ENCODE data around the gene PRKCI.
"Not testable (repeated sequence)": the region's sequence is repeated elsewhere in the genome, so short reads cannot be mapped to it uniquely, and the experiment has no call there.

PRKCI gene

DNA sequence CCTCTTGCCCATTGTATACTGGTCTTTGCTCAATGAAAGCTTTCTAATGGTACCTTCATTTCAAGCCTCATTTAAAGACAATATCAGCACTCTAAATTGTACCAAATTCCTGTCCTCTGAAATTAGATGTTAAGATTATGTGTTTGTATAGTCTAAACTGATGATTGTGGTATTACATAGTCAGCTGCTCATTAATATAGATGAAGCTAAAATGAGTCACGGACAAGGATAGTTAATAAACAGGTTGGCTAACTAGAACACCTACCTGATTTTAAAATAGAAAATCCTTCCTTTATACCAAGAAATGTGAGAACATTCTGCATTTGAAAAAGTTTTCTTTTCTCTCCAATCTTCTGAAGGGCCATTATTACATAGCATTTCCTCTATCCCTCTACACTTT is 2.9 kb downstream of the PRKCI start:
- FAIRE-seq = no peak

DNA sequence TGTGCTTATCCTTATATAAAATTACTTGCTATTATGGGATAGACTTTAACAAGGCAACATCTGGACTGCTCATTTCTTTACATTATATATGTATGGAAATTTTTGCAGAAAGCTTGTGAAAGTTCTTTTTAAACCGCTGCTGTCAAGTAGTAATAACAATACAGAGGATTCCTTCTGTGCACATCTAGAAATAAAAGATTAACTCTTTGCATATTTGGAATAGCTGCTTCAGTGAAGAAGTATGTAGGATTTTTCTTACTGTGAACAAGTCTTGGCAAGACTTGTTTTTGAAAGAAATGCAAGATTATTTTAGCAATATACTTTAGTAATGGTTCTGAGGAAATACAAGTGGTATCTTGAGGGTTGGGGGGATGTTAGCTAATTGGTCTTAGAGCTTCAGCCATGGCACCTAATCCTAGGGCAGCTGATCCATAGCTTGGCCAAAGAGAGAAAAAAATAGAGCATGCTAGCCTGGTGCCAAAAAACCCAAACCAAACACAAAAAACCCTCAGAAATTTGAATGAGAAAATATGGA is 4.3 kb downstream of the PRKCI start:
- no peak for FAIRE-seq

DNA sequence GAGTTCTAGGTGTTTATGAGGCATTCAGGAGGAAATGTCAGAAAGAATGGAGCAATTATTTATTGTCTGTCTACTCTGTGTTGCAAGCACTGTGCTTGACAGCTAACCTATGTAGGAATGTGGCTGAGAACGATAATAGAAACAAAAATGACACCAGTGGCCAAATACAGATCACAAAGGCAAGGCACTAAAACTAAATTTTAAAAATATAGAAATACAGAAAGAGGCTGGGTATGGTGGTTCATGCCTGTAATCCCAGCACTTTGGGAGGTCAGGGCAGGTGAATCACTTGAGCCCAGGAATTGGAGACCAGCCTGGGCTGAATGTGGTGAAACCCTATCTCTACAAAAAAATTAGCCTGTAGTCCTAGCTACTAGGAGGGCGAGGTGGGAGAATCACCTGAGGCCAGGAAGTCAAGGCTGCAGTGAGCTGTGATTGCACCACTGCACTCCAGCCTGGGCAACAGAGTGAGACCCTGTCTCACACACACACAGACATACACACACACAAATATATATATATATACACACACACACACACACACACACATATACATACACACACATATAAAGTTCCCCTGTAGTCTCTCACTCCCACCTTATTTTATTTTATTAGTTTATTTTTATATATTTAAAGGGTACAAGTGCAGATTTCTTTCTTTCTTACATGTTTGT is 6.0 kb downstream of the PRKCI start:
- FAIRE-seq = no peak

DNA sequence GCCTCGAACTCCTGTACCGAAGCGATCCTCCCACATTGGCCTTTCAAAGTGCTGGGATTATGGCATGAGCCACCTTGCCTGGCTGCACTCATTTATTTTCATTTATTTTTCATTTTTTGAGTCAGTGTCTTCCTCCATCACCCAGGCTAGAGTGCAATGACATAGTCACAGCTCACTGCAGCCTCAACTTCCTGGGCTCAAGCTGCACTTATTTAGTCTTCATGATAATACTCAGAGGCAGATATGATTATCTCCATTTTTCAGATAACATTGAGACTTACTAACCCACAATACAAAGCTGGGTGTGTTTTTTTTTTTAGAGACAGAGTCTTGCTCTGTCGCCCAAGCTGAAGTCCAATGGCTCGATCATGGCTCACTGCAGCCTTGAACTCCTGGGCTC is 10.0 kb downstream of the PRKCI start:
- FAIRE-seq = no peak

DNA sequence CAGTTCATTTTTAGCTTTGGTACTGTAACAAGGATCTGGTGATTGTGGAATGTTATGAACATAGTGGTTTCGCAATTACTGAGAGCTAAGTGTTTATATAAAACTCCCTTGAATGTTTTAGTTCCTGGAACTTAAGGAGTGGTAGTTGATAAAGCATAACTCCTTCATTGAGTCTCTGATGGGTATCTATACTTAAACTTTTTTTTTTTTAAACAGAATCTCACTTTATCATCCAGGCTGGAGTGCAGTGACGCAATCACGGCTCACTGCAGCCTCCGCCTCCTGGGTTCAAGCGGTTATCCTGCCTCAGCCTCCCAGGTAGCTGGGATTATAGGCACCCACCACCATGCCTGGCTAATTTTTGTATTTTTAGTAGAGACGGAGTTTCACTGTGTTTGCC is 11.3 kb downstream of the PRKCI start:
- FAIRE-seq = no peak

DNA sequence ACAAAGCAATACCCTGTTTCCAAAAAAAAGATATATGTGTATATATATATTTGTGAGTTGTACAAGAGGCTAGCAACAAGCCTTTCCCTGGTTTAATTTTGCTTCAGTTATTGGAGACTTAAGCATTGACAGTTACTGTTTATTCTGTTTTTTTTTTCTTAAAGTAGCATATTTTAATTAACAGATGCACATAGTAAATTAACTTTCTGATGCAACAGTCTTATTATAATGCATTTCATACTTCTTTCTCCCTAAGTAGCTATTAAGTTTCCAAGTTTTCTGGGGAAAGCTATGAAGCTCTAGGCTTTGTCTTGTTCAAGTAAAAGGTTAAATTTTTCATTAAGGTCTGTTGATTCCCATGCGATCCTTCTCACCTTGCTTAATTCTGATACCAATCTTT is 17.9 kb downstream of the PRKCI start:
- FAIRE-seq = no peak

DNA sequence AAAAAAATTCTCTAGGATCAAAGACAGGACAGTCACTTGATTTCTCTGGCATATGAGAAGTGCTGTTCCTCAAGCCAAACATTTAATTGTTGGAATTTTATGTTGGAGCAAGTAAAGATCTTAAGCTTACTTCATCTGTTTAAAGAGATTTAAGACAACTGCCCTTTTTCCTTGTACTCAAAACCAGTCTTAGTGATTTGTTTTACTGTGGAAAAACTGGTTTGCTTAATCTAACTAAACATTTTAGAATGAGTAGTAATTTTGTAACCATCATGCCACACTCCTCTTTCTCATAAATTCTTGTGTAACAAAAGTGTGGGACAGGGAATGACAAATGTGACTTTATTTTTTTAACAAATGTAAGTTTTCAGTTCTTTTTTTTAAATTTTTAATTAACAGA is 18.4 kb downstream of the PRKCI start:
- FAIRE-seq = no peak

DNA sequence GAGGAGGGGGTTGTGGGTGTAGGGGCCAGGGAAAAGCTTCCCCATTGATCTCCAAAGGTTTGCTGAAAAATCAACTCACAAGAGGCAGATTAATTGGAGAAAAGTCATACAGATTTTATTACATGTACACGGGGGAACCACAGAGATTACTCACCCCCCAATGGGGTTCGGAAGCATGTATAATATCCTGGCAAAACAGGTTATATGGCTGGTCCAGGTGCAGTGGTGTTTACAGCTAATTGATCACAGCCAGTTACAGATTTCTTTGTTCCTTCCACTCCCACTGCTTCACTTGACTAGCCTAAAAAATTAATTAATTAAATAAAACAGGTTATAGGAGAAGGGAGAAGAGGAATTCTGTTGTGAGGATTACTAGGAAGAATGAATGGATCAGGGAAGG is 22.4 kb downstream of the PRKCI start:
- no peak for FAIRE-seq

DNA sequence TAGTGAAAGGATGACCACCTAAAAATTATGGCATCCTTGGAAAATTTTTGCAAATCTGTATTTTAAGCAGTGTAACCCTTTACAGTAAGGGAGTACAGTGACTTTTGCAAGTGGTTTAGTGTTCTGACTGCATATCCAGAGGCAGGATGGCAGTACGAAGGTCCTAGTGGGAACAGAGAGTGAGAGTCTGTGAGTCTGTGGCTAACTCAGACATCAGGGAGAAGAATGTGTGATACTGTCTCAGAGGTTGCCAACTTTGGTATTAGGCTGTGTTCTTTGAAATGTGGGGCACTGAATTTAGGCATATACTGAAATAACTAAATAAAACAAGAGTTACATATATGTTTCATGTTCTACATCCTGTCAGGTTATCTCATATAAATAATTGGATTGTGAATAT is 25.7 kb downstream of the PRKCI start:
- FAIRE-seq = no peak

DNA sequence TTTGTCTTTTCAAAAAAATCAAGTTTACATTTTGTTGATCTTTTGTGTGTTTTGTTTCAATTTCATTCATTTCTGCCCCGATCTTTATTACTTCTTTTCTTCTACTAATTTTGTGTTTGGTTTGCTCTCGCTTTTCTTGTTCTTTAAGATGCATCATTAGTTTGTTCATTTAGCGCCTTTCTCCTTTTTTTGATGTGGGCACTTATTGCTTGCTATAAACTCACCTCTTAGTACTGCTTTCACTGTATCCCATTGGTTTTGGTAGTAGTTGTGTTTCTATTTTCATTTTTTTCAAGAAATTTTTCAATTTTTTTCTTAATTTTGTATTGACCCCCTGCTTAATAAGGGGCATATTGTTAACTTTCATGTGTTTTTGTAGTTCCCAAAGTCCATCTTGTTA is 34.4 kb downstream of the PRKCI start:
- FAIRE-seq = no peak

DNA sequence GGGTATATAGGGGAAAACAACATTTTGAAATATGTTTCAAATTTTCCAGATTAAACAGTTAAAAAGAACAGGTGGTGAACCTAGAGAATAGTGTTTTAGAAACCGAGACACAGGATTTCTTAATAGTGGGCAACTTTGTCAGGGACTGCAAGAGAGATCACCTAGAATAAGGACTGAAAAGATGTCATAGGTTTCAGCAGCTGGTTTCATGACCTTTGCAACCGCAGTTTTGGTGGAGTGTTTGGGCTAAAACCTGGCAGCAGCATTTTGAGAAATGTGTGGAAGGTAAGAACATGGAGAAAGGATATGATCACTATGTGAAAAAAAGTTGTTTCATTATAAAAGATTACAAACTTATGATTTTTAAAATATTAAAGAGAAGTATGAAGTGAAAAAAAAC is 34.9 kb downstream of the PRKCI start:
- no peak for FAIRE-seq

DNA sequence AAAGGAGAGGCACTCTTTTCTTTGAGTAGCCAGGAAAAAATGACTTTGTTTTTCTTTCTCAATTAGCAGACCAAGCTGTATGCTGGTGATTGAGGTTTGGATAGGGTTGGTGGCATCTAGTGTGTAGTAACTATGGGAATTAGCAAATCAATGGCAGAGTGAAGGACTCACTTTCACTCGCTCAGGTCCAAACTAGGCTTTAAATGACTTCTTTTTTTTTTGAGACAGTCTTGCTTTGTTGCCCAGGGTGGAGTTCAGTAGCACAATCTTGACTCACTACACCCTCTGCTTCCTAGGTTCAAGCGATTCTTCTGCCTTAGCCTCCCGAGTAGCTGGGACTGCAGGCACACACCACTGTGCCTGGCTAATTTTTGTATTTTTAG is 35.9 kb downstream of the PRKCI start:
- no peak for FAIRE-seq

DNA sequence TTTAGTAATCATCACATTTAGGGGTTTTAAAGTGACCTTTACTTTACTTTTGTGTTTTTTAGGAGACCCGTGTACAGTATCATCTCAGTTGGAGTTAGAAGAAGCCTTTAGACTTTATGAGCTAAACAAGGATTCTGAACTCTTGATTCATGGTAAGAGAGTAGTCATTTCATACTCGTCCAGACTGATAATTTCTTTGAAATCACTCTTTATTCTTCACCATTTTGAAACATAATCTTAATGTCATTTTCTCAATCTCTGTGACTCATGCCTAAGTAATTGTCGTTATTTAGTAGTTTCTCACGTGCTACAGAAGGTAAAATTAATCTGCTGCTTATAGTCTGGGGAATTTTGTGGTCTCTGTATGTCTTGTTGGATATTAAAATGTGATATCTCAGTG is 37.7 kb downstream of the PRKCI start:
- no peak for FAIRE-seq

DNA sequence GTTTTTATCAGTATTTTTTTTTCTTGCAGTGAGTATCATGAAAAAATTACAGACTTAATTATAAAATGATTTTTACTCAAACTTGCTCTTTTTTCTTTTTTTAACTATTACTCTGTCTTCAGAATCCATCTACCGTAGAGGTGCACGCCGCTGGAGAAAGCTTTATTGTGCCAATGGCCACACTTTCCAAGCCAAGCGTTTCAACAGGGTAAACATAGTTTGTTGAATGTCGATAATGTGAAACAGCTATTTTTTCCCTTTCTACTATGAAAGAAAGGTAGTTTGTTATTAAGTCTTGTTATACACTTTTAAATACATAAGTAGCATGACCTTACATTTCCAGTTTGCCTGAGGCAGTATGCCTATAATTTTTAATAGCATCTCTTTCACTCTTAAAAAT is 45.6 kb downstream of the PRKCI start:
- no peak for FAIRE-seq

DNA sequence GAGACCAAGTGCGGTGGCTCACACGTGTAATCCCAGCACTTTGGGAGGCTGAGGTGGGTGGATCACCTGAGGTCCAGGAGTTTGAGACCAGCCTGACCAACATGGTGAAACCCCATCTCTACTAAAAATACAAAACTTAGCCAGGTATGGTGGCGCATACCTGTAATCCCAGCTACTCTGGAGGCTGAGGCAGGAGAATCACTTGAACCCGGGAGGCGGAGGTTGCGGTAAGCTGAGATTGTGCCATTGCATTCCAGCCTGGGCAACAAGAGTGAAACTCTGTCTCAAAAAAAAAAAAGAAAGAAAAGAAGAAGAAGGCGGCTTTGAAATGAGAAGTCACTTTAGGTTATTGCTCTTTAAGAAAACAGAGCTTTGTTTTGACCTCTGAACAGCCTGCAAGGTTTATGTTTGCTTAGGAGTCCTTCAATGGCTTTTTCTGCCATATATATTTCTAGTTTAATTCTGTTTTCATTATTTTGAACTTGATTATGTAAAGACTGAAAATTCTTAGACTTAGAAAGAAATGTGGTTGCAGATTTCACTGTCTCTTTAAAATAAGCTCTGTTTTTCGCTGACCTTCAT is 47.5 kb downstream of the PRKCI start:
- FAIRE-seq = not testable (repeated sequence)

DNA sequence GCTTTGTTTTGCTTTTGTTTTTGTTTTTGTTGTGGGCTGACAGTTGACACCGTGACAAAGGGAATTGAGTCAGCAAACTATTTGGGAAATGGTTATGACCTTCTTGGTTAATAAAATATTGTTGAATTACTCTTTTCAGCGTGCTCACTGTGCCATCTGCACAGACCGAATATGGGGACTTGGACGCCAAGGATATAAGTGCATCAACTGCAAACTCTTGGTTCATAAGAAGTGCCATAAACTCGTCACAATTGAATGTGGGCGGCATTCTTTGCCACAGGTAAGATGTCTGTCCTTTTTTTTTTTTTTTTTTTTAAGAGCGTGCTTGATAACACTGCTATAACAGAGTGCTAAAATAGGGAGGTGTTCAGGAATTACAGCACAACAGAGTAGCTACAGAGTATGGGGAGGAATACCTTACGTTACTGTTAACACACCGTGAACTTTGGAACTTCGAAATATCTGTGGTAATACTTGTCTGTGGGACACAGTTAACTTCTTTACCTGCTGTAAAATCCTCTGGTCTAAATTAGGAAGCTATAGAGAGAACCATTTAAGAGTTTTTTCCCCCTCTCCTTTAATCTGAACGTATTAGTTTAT is 48.2 kb downstream of the PRKCI start:
- no peak for FAIRE-seq

DNA sequence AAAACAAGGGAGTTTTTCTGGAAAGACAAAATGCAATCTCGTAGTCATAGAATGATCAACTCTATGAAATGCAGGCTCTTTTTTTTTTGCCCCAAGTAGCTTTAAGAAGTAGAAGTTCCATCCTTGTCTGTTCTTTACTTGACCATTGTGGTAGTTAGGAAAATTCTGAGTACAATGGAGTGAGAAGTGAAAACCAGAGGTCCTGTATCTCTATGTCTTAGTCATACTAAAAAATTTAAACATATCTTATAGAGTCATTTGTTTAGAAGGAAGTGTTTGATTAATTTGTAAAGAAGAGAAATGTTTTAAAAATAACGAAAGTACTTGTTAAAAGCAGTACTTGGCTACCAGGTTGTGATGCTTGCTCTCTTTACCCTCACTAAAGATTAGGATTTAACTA is 52.4 kb downstream of the PRKCI start:
- no peak for FAIRE-seq

DNA sequence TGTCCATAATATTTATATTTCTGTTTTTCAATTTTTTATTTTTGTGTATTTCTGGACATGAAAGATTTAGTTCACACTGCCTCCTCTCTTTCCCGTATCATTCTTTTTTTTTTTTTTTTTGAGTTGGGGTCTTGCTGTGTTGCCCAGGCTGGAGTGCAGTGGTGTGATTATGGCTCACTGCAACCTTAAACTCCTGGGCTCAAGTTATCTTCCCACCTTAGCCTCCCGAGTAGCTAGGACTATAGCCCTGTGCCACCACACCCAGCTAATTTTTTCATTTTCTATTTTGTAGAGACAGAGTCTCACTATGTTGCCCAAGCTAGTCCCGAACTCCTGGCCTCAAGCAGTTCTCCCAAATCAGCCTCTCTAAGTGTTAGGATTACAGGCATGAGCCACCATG is 53.6 kb downstream of the PRKCI start:
- no peak for FAIRE-seq

DNA sequence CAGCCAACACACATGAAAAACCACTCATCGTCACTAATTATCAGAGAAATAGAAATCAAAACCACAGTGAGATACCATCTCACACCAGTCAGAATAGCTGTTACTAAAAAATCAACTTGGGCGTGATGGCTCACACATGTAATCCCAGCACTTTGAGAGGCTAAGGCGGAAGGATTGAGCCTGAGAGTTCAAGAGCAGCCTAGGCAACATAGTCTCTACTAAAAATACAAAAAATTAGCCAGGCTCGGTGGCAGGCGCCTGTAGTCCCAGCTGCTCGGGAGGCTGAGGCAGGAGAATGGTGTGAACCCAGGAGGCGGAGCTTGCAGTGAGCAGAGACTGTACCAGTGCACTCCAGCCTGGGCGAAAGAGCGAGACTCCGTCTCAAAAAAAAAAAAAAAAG is 55.1 kb downstream of the PRKCI start:
- FAIRE-seq = not testable (repeated sequence)

DNA sequence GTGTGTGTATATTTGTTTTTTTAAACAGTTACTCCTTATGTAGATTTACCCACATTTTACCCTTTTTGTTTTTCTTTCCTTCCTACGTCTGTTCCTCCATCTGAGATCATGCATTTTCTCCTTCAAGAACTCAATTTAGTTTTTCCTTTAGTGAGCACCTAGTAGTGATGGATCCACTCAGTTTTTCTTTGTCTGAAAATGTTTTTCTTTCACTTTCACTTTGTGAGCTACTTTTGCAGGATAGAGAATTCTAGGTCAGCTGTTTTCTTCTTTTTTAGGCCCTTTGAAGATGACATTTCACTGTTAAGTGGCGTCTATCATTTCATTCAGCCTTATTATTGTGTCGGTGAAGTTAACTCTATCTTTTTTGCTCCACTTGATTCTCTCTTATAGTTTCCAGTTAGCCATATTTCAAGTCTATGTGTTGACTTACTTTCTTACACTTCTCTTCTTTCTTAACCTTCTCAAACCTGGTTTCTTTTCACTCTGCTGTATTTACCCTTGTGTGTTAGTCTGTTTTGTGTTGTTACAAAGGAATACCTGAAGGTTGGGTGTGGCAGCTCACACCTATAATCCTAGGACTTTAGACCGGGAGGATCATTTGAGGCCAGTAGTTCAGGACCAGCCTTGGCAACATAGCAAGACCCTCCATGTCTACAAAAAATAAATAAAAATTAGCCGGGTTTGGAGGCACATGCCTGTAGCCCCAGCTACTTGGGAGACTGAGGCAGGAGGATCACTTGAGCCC is 55.8 kb downstream of the PRKCI start:
- no peak for FAIRE-seq

DNA sequence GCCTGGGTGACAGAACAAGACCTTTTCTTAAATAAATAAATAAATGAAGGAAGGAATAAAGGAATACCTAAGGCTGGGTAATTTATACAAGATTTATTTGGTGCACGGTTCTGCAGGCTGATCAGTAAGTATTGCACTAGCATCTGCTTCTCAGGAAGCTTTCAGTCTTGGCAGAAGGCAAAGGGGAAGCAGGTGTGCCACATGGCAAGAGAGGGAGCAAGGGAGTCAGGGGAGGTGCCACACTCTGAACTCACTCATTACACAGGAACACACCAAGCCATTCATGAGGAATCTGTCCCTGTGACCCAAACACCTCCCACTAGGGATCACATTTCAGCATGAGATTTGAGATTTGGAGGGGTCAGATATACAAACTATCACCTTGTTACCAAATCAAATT is 56.4 kb downstream of the PRKCI start:
- no peak for FAIRE-seq

DNA sequence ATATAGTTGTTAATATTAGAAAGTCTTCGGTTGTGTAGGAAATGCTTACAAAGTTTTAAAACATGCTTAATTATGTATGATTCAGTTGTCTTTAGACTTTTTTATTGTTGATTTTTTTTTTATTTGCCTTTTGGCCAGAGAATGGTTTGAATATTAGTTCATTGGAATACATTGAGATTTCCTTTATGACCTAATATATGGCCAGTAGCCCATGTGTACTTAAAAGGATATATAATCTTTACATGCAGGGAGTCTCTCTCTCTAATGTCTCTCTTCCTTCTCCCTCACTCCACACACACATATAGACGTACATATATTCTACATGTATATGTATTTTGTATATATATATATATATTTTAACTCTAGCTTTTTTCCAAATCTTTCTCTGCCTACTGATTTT is 68.0 kb downstream of the PRKCI start:
- no peak for FAIRE-seq

DNA sequence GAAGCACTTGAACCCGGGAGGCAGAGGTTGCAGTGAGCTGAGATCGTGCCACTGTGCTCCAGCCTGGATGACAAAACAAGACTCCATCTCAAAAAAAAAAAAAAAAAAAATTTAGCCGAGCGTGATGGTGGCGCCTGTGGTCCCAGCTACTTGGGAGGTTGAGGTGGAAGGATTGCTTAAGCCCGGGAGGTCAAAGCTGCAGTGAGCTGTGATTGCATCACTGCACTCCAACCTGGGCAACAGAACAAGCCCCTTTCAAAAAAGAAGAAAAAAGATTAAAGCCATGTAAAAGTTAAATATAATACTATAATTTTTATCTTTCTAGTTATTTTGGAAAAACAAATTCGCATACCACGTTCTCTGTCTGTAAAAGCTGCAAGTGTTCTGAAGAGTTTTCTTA is 73.4 kb downstream of the PRKCI start:
- no peak for FAIRE-seq

DNA sequence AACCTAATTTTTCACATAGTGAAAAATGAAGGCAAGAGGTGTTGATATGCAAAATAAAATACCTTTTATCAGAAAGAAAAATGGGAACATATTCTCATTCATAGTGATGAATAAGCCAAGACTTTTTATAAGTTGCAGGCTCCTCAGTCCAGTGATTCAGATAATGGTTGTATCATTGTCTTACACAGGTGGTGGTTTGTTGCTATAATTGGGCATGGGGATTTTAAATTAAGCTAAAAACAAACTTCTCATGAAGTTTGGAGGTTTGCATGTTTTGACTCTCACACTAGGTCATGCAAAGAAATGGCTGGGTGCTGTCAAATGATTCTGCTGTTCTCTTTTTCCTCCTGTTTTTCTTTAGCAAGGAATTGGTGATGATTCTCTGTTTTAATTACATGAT is 74.5 kb downstream of the PRKCI start:
- no peak for FAIRE-seq

Measured in TTC549 (cell line).